HG03095 (cell line): Measurements from ENCODE around the gene ADD1.

Source experiments
- ATAC-seq: cut with Tn5 transposase; IDR thresholded peaks from one replicate; pipeline ENCODE4 v1.9.1; 2021; ENCODE audit warnings: moderate library complexity; ENCODE audit not compliant: unreplicated experiment

Gene ADD1

DNA sequence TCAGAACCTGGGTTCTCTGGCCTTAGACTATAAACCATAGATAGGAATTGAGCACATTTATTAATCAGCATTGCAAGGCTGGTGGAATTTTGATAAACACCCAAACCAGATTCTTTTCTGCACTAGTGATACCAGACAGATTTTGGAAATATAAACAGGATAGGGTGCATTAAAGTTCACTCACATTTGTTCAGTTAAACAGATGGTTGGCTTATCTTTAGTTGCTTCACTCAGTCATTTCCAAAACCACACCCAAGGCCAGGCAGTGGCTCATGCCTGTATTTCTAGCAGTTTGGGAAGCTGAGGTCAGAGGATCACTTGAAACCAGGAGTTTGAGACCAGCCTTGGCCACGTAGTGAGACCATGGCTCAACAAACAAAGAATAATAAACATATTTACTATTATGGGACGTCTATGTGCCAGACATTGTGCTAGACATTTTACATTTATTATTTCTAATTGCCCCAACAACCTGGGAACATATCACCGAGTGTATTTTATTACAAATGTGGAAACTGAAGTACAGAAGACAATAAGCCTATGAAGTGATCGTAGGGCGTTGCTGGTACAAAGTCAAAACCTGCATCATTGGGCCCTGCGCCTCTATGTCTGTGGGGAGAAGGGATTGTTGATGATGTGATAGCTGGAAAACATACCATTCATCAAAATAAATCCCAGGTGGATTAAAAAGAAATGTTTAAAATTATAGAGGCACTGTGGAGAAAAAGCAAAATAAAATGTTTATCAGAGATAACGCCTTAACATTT is 15.0 kb downstream of the ADD1 start:
- ATAC-seq: no peak

- no peak for ATAC-seq
Observed at GRCh38 chr4:2859514-2859913, 15.9 kb downstream of the ADD1 start.

DNA sequence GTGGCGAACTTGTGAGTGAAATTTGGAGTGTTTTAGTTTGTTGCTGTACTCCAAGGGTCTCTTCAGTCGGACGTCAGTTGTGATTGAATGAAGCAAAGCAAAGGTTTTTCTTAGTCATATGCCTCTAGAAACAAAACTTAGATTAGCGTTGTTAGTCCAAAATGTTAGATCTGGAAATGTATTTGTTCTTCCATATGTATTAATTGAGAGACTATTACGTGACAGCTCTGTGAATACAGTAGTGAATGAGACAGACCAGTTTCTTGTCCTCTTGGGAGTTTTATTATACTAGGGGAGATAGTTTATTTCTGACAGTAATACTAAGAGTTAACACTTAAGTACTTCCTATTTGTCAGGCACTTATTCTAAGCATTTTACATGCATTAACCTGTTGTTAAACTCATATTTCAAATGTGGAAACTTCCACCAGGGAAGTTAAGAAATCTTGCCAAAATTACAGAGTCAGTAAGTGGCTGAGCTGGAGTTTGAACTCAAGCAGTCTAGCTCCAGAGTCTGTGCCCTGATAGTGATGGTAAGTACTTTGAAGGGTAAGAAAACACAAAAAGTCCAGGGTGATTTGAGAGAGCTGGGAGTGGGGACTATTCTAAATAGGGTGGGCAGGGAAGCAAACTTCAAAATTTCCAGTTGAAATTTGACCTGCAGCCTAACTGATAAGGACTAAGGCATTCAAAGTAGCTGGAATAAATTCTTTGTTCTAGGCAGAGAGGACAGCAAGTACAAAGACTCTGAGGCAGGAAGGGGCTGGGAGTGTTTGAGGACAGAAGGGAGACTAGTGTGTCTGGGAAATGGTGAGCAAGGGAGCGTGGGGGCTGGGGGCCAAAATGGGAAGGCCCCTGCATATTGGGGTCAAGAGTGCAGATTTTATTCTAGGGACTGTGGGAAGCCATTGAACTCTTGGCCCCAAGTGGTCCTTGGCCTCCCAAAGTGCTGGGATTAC is 17.0 kb downstream of the ADD1 start:
- ATAC-seq: no peak

GRCh38 chr4:2861631-2862436 is 18.2 kb downstream of the ADD1 start:
- no peak for ATAC-seq

DNA sequence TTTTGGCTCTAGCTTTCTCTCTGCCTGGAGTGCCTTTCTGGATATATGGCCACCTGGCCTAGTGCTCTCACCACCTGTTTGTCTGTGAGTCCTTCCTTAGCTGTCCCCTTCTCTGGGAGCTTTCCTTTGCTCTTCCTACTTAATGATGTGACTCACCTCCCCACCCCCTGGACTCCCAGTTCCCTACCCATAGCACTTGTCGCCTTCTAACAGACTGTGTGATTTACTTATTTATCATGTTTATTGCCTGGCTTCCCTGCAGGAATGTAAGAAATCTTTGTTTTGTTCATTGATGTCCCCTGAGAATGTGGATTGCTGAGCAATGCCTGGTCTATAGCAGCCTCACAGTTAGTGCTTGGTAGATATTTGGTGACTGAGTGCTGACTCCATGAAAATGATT is 18.9 kb downstream of the ADD1 start:
- no peak for ATAC-seq

GRCh38 chr4:2863649-2864048 is 20.0 kb downstream of the ADD1 start:
- ATAC-seq: no peak

- no peak for ATAC-seq
Observed at GRCh38 chr4:2865196-2865780, 21.6 kb downstream of the ADD1 start.

DNA sequence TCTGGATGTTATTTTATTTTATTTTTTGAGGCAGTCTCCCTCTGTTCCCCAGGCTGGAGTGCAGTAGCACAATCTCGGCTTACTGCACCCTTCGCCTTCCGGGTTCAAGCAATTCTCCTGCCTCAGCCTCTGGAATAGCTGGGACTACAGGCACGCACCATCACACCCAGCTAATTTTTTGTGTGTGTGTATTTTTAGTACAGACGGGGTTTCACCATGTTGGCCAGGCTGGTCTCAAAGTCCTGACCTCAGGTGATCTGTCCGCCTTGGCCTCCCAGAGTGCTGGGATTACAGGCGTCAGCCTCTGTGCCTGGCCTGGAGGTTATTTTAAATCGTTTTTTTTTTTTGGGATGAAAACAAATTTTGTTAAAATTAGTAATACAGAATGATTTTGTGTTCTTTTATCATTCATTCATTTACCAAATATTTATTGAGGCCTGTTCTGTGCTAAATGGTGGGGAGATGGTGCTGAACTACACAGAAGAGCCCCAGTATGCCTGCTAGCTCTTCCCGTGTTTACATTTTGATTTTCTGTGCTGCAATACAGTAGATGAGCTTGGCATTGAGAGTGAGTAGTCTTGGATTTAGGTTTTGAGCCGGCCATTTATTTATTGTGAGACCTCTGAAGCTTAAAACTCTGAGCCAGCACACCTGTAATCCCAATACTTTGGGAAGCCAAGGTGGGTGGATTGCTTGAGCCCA is 22.7 kb downstream of the ADD1 start:
- ATAC-seq: no peak

DNA sequence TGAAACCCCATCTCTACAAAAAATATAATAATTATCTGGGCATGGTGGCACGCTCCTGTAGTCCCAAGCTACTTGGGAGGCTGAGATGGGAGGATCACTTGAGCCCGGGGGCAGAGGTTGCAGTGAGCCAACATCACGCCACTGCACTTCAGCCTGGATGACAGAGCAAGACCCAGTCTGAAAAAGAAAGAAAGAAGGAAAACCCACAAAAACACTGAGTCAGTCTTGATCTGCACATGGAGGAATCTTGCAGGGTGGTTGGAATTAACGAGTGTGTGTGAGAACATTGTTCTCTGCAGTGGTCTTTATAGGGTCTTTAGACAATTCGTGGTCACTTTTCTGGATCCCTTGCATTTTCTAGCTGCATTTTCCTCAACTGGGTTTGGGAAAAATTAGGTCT is 23.2 kb downstream of the ADD1 start:
- no peak for ATAC-seq

GRCh38 chr4:2867758-2868491 is 24.3 kb downstream of the ADD1 start:
- no peak for ATAC-seq

- no peak for ATAC-seq
Observed at GRCh38 chr4:2868877-2869487, 25.3 kb downstream of the ADD1 start.

DNA sequence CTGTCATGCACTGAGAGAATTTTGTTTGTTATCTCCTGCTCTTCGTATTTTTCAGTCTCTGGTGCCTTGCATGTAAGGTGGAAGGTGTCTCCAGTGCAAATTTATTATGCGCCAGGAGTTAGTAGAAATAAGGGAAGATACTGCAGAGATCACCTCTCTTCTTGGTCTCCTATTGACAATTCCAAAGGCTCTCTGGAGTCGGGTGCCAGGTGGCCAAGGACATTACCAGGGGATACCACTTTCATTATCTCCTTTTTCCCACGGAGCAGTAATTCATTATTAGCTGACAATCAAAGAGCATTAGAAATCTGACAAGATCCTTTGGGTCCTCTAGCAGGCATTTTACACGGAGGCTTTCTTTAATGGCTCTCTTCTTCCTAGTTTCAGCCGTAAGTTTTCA is 26.0 kb downstream of the ADD1 start:
- no peak for ATAC-seq

DNA sequence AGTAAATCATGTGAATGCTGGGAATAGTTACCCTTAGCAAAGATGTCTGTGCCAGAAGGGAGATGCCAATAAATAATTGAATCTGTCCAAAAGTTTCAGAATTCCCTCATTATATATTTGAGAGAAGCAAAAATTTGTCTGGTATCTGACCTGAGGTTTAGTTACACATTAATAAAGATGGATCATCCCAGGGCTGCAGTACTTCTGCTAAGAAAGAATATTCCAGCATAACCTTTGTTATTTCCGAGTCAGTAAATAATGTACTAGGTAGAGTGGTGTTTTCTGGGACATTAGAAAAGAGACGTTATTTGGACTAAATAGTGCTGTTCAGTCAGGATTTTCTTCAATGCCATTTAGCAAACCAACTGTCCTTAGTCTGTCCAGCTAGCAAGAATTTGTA is 26.4 kb downstream of the ADD1 start:
- no peak for ATAC-seq

DNA sequence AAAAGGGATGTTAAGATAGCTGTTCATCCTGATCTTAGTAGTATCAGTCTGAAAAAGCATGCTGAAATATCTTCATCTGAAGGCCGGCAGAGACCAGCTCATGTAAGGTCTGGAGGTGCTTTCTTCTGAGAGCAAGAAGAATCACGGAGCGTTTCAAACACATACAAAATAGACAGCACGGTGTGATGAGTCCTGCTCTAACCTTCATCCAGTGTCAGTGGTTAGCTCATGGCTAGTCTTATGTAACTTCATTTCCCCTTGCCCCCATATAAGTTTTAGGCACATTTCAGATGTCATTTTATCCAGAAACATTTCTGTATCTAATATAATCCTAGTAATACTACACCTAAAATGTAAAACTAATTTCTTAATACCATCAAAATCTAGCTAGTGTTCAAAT is 27.8 kb downstream of the ADD1 start:
- no peak for ATAC-seq

- no peak for ATAC-seq
Observed at GRCh38 chr4:2871911-2872310, 28.3 kb downstream of the ADD1 start.

DNA sequence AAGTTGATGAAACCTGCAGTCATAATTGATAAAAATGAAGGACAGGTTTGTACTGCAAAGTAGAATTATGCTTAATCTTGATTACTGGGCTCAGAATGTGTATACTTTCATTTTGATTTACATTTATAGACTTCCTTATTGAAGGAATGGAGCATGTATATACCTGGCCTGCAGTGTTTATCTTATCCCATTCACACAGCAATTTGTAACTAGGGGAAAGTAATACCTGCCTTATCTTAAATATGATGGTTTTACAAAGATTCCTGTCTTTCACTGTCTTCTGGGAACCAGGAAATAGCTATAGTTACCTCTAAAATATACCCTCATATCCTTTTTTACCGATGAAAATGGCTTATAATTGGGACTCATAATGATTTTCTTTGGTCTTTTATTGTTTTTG is 29.7 kb downstream of the ADD1 start:
- no peak for ATAC-seq

GRCh38 chr4:2874861-2875260 is 31.2 kb downstream of the ADD1 start:
- ATAC-seq: no peak

DNA sequence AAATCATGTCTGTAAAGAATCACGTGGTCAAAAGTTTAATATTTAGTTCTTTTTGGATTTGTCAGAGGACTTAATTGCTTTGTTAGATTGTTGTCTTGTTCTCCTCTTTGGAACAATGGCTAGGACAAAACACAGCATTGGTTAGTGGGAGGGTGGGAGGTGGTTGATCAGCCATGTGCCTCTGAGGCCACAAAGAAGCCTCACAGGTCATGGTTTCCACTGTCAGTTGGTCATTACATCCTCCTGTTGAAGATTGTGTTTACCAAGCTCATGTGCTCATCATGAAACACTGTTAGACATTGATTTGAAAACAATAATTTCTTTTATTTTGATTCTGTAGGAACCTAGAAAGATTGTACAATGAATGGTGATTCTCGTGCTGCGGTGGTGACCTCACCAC is 31.9 kb downstream of the ADD1 start:
- no peak for ATAC-seq

- no peak for ATAC-seq
Observed at GRCh38 chr4:2878346-2878745, 34.7 kb downstream of the ADD1 start.
